Endodermal cell (in vitro differentiated cells): ENCODE data around the gene TAPBPL. TPM values are rescaled to one million over a fixed set of nuclear protein-coding genes. Genes with fewer than 3 reads are reported as not detected.

Experiments
- DNase-seq: peaks from one replicate; pipeline ENCODE4 v3.0.0-alpha.2; 2017
- H3K27ac ChIP-seq: 2 replicates; pipeline ENCODE4 v1.5.1; 2013; ENCODE audit warnings: mild to moderate bottlenecking, low read depth, low read length, moderate library complexity
- H3K27me3 ChIP-seq: 2 replicates; pipeline ENCODE4 v1.6.1; 2013; ENCODE audit warnings: mild to moderate bottlenecking, low read length, moderate library complexity; ENCODE audit not compliant: insufficient read depth, control insufficient read depth, poor library complexity, severe bottlenecking
- H3K36me3 ChIP-seq: 2 replicates; pipeline ENCODE4 v1.7.0; 2013; ENCODE audit warnings: mild to moderate bottlenecking, low read length, moderate library complexity; ENCODE audit not compliant: control insufficient read depth, insufficient read depth
- H3K4me1 ChIP-seq: one replicate; pipeline ENCODE4 v1.7.0; 2013; ENCODE audit warnings: low read length; ENCODE audit not compliant: control insufficient read depth, insufficient read depth
- H3K4me3 ChIP-seq: 2 replicates; pipeline ENCODE4 v1.5.1; 2013; ENCODE audit warnings: mild to moderate bottlenecking, low read length, moderate library complexity
- H3K9ac ChIP-seq: 2 replicates; pipeline ENCODE4 v1.6.1; 2013; ENCODE audit warnings: mild to moderate bottlenecking, low read length, moderate library complexity; ENCODE audit not compliant: poor library complexity, severe bottlenecking; ENCODE audit errors: extremely low read depth
- H3K9me3 ChIP-seq: 2 replicates; pipeline ENCODE4 v1.6.1; 2013; ENCODE audit warnings: mild to moderate bottlenecking, low read length, moderate library complexity; ENCODE audit not compliant: control insufficient read depth
- H3K27ac Mint-ChIP-seq: 2 replicates; pipeline ENCODE4 v1.8.0; 2020; ENCODE audit warnings: mixed read lengths
- H3K27me3 Mint-ChIP-seq: 2 replicates; pipeline ENCODE4 v1.8.0; 2021; ENCODE audit warnings: mild to moderate bottlenecking, mixed read lengths; ENCODE audit not compliant: insufficient read depth
- H3K36me3 Mint-ChIP-seq: 2 replicates; pipeline ENCODE4 v1.8.0; 2020; ENCODE audit warnings: low read depth, mixed read lengths
- H3K4me1 Mint-ChIP-seq: 2 replicates; pipeline ENCODE4 v1.8.0; 2020; ENCODE audit warnings: mixed read lengths
- H3K4me3 Mint-ChIP-seq: 2 replicates; pipeline ENCODE4 v1.8.0; 2020; ENCODE audit warnings: mild to moderate bottlenecking, moderate library complexity, mixed read lengths
- H3K9me3 Mint-ChIP-seq: 2 replicates; pipeline ENCODE4 v1.8.0; 2020; ENCODE audit warnings: mild to moderate bottlenecking, mixed read lengths
- WGBS, 2 experiments: methylation state at CpG; one replicate each; pipeline versions ENCODE4 v1.1.5 to v1.1.7; 2013; ENCODE audit warnings: missing lambda C conversion rate in 2 of 2, mixed read lengths in 1 of 2; ENCODE audit not compliant: insufficient coverage in 1 of 2, insufficient read length in 1 of 2; 5-methylcytosine and 5-hydroxymethylcytosine counted together
- total RNA-seq, 2 donors: library from RNA; stranded (reverse); fragmentation: NEBNext Ultra II Directional in 1 of 2; extraction: Animal tissue kit (Norgen Biotek cat#: 25700) in 1 of 2; gene quantifications; 2 replicates in 1 of 2; 3 replicates in 1 of 2; pipeline ENCODE4 v1.2.1, GENCODE V29; 2021
- TF ChIP-seq, protein P1 (sequence below): fragments of 200-600 bp; sonication (generic); conservative IDR thresholded peaks from 2 replicates; pipeline ENCODE4 v1.5.0; 2021; ENCODE audit warnings: antibody characterized with exemption, mild to moderate bottlenecking

Gene TAPBPL
- total RNA-seq, 2 donors from 2014 or later, result 0.55 to 1.4 TPM

GRCh38 chr12:6459004-6459337, 7.1 kb downstream of the TAPBPL start:
- no peak for DNase-seq
- Histone ChIP-seq H3K36me3 (peaks cover 12% of the 10 kb centered on the region), H3K4me3 (no peak overlapping the region), H3K9me3 (no peaks in the 10 kb centered on the region), H3K4me1 (no peaks in the 10 kb centered on the region), H3K27me3 (no peaks in the 10 kb centered on the region), H3K27ac (no peak overlapping the region), H3K9ac (no peak overlapping the region)
- peaks cover 45% of the 10 kb centered on the region for H3K36me3 Mint-ChIP-seq
- no peak overlapping the region for H3K4me3 Mint-ChIP-seq
- H3K27me3 Mint-ChIP-seq, result no peaks in the 10 kb centered on the region
- WGBS, 2 experiments, result 94 to 97% methylated on average over 2 of the region's 2 CpGs
- no peaks in the 10 kb centered on the region for H3K4me1 Mint-ChIP-seq
- TF ChIP-seq, protein P1, sequence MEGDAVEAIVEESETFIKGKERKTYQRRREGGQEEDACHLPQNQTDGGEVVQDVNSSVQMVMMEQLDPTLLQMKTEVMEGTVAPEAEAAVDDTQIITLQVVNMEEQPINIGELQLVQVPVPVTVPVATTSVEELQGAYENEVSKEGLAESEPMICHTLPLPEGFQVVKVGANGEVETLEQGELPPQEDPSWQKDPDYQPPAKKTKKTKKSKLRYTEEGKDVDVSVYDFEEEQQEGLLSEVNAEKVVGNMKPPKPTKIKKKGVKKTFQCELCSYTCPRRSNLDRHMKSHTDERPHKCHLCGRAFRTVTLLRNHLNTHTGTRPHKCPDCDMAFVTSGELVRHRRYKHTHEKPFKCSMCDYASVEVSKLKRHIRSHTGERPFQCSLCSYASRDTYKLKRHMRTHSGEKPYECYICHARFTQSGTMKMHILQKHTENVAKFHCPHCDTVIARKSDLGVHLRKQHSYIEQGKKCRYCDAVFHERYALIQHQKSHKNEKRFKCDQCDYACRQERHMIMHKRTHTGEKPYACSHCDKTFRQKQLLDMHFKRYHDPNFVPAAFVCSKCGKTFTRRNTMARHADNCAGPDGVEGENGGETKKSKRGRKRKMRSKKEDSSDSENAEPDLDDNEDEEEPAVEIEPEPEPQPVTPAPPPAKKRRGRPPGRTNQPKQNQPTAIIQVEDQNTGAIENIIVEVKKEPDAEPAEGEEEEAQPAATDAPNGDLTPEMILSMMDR, result no peak
- H3K9me3 Mint-ChIP-seq, result no peaks in the 10 kb centered on the region
- no peak overlapping the region for H3K27ac Mint-ChIP-seq

DNA sequence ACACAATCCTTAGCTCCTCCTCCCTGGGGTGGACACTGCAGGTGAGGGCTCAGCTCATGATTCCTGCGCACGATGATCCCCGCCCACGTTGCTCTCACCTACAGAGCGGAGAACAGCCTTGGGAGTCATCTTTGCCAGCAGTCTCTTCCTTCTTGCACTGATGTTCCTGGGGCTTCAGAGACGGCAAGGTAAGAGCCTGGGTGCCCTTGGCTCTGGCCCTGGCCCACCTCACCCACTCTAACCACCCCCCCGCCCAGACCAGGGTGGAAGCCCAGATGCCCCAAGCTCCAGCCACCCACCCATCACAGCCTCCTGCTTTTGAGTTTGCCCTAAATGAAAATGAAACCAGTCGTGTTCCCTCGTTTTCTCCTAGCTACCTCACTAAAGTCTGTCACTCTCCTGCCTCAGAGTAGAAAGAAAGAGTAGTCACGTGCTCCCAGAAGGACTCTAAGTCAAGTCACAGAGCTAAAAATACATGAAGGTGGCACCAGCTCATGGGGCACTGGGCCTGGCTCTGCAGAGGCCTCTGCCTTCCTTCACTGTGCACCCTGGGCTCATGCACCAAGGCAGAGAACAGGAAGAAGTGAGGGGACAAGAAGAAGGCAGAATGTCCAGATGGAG, 9.0 kb downstream of the TAPBPL start:
- H3K27ac Mint-ChIP-seq, result peak overlapping the region; percentile 12
- Histone ChIP-seq H3K4me1 (no peaks in the 10 kb centered on the region), H3K9ac (no peak overlapping the region), H3K4me3 (no peak overlapping the region), H3K27ac (no peak overlapping the region), H3K9me3 (no peaks in the 10 kb centered on the region), H3K36me3 (peaks cover 26% of the 10 kb centered on the region), H3K27me3 (no peaks in the 10 kb centered on the region)
- H3K36me3 Mint-ChIP-seq, result peaks cover 58% of the 10 kb centered on the region
- TF ChIP-seq, protein P1, result no peak
- H3K4me3 Mint-ChIP-seq, result no peak overlapping the region
- H3K4me1 Mint-ChIP-seq, result no peaks in the 10 kb centered on the region
- 84 to 89% methylated on average over 4 to 10 of the region's 10 CpGs for WGBS, 2 experiments
- no peak for DNase-seq
- H3K9me3 Mint-ChIP-seq, result no peaks in the 10 kb centered on the region
- H3K27me3 Mint-ChIP-seq, result no peaks in the 10 kb centered on the region

- Mint-ChIP-seq H3K27me3 (no peaks in the 10 kb centered on the region), H3K27ac (no peak overlapping the region), H3K9me3 (no peaks in the 10 kb centered on the region), H3K4me3 (no peak overlapping the region), H3K36me3 (peaks cover 62% of the 10 kb centered on the region), H3K4me1 (no peaks in the 10 kb centered on the region)
- TF ChIP-seq, protein P1, result no peak
- Histone ChIP-seq H3K36me3 (peaks cover 28% of the 10 kb centered on the region), H3K9me3 (no peaks in the 10 kb centered on the region), H3K27me3 (no peaks in the 10 kb centered on the region), H3K4me1 (no peaks in the 10 kb centered on the region), H3K9ac (no peak overlapping the region), H3K4me3 (no peak overlapping the region), H3K27ac (no peak overlapping the region)
- 90 to 97% methylated on average over 5 to 15 of the region's 15 CpGs for WGBS, 2 experiments
- no peak for DNase-seq
These were observed 9.8 kb downstream of the TAPBPL start for GRCh38 chr12:6461401-6462233.
